ENCODE data around the gene PDCD2L.
"Not testable (repeated sequence)": the region's sequence is repeated elsewhere in the genome, so short reads cannot be mapped to it uniquely, and the experiment has no call there.

GRCh38 chr19:34369166-34369565, 35.0 kb upstream of the PDCD2L start:
- TF ChIP-seq CTCF (IDR thresholded peaks at IDR 0.05); POLR2A (IDR thresholded peaks at IDR 0.05); POLR2AphosphoS5 (IDR thresholded peaks at IDR 0.05; ENCODE audit: insufficient read depth in 1 of 2, low read depth in 1 of 2): not testable (repeated sequence)

Measured in vagina (tissue), 2 donors.